ENCODE results near the gene LRRD1.
"Not testable (repeated sequence)": the region's sequence is repeated elsewhere in the genome, so short reads cannot be mapped to it uniquely, and the experiment has no call there.

LRRD1 gene

DNA sequence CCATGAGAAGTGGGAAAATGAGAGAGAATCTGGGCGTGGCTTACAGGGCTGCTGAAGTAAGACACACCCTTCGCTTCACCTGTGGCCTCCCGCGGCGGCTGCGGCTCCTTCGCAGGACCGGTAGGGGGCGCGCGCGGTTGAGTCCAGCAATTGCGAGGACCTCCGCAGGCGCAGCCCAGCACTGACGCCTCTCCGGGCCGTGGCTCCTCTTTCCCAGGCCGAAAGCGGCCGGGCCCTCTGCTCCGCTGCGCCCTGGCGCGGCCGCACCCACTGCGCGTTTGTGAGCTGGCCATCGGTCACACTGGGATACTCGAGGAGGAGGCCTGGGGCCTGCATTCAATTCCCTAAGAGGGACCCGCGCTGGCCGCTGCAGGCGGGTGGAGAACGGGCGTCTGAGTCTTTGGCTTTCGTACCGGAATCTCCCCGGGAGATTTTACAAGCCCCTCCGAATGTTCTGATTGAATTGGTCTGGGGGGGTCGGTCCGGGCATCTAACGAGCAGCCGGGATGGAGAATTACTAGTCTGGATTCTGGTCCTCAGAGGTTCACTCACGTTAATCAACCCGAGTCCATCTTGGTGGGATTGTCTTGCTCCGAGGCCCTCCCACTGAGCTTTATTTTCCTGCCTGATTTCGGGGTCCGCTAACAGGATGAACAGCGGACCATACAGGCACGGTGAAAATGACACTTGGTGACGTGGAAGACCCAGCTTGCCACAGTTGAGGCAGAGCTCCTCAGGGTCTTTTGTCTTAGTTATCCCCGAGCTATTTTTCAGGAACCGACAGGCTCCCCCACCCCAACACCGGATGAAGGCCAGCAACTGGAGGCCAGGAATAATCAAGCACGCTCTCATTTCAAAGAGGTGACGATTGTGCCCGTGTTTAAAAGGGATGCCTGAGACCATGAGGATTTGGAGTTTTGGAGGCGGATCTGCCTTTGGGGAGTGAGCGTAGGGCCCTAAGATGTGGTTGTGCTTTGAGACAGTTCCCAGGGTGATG is at the start of gene LRRD1:
TSS of gene LRRD1 (minus strand) at position 215 of the 997 bp plus-strand sequence. CDS start 13,940 bp downstream, outside the sequence.
- DNase-seq (ENCODE audit: low read depth), result peak; percentile 82

DNA sequence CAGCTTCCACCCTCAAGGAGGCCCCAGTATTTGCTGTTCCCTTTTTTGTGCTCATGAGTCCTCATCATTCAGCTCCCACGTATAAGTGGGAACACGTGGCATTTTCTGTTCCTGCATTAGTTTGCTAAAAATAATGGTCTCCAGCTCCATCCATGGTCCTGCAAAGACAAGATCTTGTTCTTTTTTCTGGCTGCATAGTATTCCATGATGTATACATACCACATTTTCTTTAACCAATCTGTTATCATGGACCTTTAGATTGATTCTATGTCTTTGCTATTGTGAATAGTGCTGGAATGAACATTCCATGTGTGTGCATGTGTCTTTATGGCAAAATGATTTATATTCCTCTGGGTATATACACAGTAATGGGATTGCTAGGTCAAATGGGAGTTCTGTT is 49.8 kb upstream of the LRRD1 start:
- no peak for DNase-seq (ENCODE audit: low read depth)

DNA sequence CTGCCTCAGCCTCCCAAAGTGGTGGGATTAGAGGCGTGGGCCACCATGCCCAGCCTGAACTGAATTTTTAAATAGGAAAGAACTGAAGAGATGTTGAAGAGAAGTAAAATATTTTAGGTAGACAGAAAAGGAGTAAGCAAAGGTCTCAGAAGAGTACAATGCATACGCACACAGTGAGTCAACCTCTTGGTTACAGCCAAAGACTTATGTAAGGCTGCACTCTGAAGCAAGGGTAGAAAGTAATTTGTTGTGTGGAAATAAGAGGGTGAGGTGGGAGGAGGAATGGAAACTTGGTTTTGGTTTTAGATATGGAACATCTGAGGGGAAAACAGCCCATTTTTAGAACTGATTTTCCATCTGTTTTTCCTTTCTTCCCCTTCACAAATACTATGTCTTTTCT is 49.2 kb upstream of the LRRD1 start:
- DNase-seq (ENCODE audit: low read depth), result no peak

- DNase-seq (ENCODE audit: low read depth), result no peak
Observed at GRCh38 chr7:92226981-92227380, 48.0 kb upstream of the LRRD1 start.

- DNase-seq (ENCODE audit: low read depth), result no peak
Observed at GRCh38 chr7:92221766-92222165, 42.8 kb upstream of the LRRD1 start.

DNA sequence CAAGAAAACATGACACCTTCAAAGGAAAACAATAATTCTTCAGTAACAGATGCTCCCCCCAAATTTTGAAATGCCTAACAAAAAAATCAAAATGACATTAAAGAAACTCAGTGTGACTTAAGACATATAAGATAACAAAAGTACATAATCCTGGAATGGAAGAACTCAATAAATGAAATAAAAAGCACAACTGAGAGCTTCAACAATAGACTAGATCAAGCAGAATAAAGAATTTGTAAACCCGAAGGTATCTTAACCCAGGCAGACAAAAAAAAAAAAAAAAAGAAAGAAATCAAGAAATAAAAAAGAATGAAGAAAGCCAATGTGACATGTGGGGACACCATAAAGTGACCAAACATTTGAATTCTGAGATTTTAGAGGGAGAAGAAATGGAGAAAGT is 27.7 kb upstream of the LRRD1 start:
- no peak for DNase-seq (ENCODE audit: low read depth)

GRCh38 chr7:92205987-92206386 is 27.0 kb upstream of the LRRD1 start:
- no peak for DNase-seq (ENCODE audit: low read depth)

DNA sequence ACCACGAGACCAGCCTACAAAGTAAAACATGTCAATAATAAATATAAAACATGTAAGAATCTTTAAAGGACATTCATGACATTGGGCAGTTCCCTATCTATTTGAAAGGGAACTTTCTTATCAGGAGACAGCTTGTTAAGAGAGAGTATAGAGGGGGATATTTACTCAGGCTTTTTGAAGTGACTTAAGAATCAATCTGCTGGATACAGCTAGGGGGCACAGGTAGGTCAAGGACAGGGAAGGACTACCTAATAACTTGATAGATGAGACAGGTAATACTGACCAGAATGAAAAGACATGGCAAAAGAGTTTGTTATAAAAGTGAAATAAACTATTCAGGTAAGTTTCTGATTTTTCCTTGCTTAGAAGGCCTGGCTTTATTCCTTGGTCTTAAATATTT is 21.8 kb upstream of the LRRD1 start:
- DNase-seq (ENCODE audit: low read depth), result no peak

GRCh38 chr7:92192326-92192725 is 13.4 kb upstream of the LRRD1 start:
- DNase-seq (ENCODE audit: low read depth), result no peak

DNA sequence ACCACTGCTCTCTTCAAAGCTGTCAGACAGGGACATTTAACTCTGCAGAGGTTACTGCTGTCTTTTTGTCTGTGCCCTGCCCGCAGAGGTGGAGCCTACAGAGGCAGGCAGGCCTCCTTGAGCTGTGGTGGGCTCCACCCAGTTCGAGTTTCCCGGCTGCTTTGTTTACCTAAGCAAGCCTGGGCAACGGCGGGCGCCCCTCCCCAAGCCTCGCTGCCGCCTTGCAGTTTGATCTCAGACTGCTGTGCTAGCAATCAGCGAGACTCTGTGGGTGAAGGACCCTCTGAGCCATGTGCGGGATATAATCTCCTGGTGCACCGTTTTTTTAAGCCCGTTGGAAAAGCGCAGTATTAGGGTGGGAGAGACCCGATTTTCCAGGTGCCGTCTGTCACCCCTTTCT is 10.3 kb upstream of the LRRD1 start:
- not testable (repeated sequence) for DNase-seq (ENCODE audit: low read depth)

GRCh38 chr7:92184294-92184693 is 5.4 kb upstream of the LRRD1 start:
- not testable (repeated sequence) for DNase-seq (ENCODE audit: low read depth)

DNA sequence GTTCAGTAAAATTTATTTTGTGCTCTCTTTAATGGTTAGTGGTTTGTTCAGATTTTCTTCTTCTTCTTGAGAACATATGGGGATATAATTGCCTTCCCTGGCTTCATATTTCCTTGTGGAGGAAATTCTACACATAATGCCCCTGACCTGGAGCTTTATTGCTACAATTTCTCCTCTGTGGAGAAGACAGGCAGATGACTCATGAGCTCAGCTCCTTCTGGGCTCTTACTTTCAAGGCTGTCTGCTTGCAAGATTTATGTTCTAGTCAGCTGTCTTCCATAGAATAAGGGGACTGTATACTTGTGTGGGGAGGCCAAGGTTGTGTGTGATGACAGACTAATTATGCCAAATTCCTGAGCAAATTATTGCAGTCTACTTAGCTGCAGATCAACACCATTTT is 1.6 kb downstream of the LRRD1 start:
- no peak for DNase-seq (ENCODE audit: low read depth)

DNA sequence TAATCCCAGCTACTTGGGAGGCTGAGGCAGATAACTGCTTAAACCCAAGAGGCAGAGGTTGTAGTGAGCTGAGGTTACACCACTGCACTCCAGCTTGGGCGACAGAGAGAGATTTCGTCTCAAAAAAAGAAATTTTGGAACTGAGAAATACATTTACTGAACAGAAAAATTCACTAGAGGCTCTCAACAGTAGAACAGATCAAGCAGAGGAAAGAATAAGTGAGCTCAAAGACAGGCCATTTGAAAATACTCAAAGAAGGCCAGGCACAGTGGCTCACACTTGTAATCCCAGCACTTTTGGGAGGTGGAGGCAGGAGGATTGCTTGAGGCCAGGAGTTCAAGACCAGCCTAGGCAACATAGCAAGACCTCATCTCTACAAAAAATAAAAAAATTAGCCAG is 9.4 kb downstream of the LRRD1 start:
- not testable (repeated sequence) for DNase-seq (ENCODE audit: low read depth)

- no peak for DNase-seq (ENCODE audit: low read depth)
Observed at GRCh38 chr7:92161271-92161670, 17.7 kb downstream of the LRRD1 start.

GRCh38 chr7:92158660-92159575 is 20.0 kb downstream of the LRRD1 start:
- no peak for DNase-seq (ENCODE audit: low read depth)

- no peak for DNase-seq (ENCODE audit: low read depth)
Observed at GRCh38 chr7:92156990-92157389, 22.0 kb downstream of the LRRD1 start.

DNA sequence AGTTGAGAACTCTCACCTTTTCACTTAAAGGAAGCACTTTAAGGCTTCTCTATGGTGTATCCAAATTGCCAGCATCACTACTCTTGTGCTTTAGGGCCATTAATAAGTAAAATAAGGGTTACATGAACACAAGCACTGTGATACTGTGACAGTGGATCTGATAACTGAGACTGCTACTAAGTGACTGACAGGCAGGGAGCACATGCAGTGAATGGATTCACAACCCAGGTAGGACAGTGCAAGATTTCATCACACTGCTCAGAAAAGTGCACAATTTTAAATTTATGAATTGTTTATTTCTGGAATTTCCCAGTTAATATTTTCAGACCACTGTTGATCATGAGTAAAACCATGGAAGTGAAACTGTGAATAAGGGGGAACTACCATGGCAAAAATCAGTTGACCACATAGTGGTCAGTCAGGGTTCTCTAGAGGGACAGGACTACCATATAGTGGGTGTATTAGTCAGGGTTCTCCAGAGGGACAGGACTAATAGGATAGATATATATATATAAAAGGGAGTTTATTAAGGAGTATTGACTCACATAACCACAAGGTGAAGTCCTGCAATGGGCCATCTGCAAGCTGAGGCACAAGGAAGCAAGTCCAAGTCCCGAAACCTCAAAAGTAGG is 23.7 kb downstream of the LRRD1 start:
- DNase-seq (ENCODE audit: low read depth), result no peak

DNA sequence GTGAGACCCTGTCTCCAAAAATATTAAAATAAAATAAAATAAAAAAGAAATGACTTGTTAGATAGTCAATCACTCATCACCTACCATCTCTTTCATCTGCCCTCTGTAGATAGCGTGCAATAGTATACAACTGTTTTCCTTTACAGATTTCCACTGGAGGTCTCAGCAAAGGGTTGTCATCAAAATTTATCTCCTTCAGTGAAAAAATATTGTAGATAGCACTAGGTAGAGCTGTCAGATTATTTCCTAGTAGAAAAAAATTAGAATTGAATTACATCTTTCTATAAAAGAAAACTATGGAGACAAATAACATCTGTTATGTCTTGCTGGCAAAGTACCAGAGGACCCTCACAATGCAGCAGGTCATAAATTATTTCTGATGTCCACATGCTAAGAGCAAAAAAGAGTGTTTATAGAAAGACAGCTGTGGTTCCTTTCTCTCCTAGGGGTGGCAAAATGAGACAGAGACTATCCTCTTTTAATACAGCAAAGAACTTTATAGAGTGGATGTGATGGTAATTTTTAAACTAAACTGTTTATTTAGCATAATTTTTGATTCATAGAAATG is 28.4 kb downstream of the LRRD1 start:
- DNase-seq (ENCODE audit: low read depth), result no peak

GRCh38 chr7:92149736-92150239 is 29.2 kb downstream of the LRRD1 start:
- no peak for DNase-seq (ENCODE audit: low read depth)

- DNase-seq (ENCODE audit: low read depth), result not testable (repeated sequence)
Observed at GRCh38 chr7:92143192-92143880, 35.6 kb downstream of the LRRD1 start.

- DNase-seq (ENCODE audit: low read depth), result not testable (repeated sequence)
Observed at GRCh38 chr7:92142791-92143190, 36.2 kb downstream of the LRRD1 start.

Measured in activated T-cell treated with anti-CD3 and anti-CD28 coated beads for 1 hour (primary cell).